HS-27A (cell line): ENCODE results near the gene SIRT4.
"Not testable (repeated sequence)": the region's sequence is repeated elsewhere in the genome, so short reads cannot be mapped to it uniquely, and the experiment has no call there.

Experiments
- DNase-seq: peaks from one replicate; pipeline ENCODE4 v3.0.0-alpha.2; 2012; ENCODE audit warnings: low read depth, missing footprints

Gene SIRT4

DNA sequence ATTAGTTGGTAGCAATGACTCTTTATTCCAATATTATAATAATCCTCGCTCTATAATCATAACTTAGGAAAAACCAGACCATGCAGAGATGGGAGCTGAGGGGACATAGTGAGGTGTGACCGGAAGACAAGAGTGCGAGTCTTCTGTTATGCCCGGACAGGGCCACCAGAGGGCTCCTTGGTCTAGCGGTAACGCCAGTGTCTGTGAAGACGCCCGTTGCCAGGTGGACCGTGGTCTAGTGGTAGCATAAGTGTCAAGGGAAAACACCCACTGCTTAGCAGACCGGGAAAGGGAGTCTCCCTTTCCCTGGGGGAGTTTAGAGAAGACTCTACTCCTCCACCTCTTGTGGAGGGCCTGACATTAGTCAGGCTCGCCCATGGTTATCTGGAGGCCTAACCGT is 33.3 kb downstream of the SIRT4 start:
- not testable (repeated sequence) for DNase-seq

- not testable (repeated sequence) for DNase-seq
Measured at GRCh38 chr12:120336392-120336791, 34.3 kb downstream of the SIRT4 start.

- DNase-seq, result no peak
Measured at GRCh38 chr12:120337730-120338129, 35.6 kb downstream of the SIRT4 start.

DNA sequence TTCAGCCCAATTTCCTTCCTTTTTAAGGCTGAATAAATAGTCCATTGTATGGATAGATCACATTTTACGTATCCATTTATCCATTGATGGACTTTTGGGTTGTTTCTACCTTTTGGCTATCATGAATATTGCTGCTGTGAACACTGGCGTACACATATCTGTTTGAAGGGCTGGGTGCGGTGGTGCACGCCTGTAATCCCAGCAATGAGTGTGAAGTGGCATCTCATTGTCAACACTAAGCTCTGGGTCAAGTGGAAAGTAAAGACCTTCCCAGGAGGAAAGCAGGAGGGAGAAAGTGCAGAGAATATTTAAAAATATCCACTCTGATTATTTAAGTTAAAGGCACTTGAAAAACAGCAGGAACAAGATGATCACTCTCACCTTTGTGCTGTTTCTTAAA is 37.1 kb downstream of the SIRT4 start:
- DNase-seq, result no peak

GRCh38 chr12:120342175-120343038 is 40.3 kb downstream of the SIRT4 start:
- DNase-seq, result no peak

DNA sequence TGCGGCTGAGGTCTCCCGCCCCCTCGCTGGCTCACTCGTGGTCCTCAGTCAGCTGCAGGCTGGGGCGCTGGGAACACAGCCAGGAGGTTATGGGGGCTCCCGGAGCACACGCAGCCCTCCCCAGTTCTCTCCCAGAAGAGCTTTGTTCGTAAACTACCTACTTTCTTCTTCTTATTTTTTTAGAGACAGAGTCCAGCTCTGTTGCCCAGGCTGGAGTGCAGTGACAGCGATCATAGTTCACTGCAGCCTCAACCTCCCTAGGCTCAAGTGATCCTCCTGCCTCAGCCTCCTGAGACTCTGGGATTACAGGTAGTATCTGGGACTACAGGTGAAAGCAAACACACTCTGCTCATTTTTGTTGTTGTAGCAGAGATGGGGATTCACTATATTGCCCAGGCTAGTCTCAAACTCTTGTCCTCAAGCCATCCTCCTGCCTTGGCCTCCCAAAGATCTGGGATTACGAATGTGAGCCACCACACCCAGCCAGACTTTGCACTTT is 41.0 kb downstream of the SIRT4 start:
- no peak for DNase-seq

DNA sequence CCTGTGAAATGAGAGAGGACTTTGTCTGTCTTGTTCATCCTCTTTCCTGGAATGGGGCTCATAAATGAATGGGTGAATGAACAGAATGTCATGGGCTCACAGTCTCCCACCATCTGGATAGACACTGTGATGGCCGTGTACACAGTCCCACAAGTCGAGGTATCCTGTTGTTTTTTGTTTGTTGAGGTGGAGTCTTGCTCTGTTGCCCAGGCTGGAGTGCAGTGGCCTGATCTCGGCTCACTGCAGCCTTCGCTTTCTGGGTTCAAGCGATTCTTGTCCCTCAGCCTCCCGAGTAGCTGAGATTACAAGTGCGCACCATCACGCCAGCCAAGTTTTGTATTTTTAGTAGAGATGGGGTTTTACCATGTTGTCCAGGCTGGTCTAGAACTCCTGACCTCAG is 41.6 kb downstream of the SIRT4 start:
- no peak for DNase-seq

GRCh38 chr12:120346031-120346430 is 43.9 kb downstream of the SIRT4 start:
- no peak for DNase-seq

GRCh38 chr12:120346681-120347080 is 44.6 kb downstream of the SIRT4 start:
- DNase-seq, result no peak

DNA sequence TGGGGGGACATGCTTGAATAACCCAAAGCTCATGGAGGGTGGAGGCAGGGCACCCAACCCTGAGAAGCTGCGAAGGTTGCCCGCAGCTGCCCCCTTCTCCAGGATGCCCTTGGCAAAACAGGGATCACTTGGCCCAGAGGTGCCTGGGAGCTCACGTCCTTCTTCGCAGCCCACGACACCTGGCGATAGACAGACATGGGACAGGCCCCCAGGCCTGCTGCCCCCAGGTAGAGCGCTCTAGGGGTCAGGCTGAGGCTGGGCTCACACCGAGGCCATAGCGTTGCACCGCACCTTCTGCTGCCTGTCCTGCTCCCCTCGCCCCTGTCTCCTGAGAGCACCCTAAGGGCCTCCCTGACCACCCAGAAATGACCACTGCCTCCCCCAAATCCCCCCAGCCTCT is 45.6 kb downstream of the SIRT4 start:
- DNase-seq, result no peak

DNA sequence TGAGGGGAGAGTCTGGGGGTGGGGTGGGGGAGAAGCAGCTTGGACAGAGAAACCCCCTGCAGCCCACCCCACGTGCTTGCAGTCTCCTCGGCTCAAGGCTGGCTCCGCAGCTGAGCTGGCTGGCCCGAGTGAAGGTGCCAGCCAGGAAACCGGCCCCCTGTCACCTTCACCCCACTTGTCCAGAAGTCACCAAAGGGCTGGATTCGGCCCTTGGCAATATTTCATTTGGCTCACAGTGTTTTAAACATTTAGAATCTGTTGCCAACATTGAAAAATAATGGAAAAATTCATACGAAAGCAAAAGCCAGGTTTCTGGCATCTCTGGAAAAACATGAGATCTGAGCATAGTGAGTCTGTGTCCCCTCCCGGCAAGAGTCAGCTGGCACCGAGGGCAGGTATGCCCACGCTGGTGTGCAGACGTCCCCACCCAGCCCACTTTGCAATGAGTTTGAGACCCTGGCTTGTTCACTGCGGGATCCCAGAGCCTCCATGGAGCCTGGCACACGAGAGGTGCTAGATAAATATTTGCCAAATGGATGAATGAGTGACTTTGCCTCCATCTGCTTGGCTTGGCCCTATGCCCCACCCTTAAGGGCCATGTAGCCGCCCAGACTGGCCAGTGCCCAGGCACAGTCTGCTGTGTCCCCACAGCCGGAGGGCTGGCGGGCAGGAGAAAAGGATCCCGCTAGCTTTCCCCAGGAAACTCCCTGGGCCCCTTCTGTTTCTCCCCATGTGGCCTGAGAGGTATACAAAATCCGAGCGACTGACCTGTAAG is 48.6 kb downstream of the SIRT4 start:
- no peak for DNase-seq

GRCh38 chr12:120352117-120352516 is 50.0 kb downstream of the SIRT4 start:
- DNase-seq, result peak; percentile 48

GRCh38 chr12:120353136-120353535 is 51.0 kb downstream of the SIRT4 start:
- no peak for DNase-seq

DNA sequence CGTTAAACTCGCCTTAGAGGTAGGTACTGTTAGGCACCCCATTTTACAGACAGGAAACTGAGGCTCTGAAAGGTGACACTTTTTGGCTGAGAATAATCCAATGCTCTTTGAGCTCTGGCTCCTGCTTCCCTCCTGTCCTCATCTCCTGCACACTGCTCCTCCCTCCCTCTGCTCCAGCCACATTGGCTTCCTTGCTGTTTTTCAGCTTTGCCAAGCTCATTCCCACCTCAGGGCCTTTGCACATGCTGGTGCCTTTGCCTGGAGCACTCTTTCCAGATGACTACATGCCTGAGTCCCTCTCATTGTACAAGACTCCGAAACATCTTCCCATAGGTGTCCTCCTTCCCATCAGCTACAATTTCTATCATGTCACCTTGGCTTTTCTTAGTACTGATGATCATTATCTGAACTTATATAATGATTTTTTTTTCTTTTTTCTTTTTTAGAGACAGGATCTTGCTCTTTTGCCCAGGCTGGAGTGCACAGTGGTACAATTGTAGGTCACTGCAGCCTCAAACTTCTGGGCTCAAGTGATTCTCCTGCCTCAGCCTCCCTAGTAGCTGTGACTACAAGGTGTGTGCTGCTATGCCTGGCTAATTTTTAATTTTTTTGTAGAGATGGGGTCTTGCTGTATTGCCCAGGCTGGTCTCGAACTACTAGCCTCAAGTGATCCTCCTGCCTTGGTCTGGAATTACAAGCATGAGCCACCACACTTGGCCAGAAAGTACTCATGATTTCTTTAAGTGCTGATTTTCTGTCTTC is 51.6 kb downstream of the SIRT4 start:
- no peak for DNase-seq

GRCh38 chr12:120356567-120357030 is 54.5 kb downstream of the SIRT4 start:
- DNase-seq, result peak; percentile 77

GRCh38 chr12:120357104-120357503 is 55.0 kb downstream of the SIRT4 start:
- no peak for DNase-seq

DNA sequence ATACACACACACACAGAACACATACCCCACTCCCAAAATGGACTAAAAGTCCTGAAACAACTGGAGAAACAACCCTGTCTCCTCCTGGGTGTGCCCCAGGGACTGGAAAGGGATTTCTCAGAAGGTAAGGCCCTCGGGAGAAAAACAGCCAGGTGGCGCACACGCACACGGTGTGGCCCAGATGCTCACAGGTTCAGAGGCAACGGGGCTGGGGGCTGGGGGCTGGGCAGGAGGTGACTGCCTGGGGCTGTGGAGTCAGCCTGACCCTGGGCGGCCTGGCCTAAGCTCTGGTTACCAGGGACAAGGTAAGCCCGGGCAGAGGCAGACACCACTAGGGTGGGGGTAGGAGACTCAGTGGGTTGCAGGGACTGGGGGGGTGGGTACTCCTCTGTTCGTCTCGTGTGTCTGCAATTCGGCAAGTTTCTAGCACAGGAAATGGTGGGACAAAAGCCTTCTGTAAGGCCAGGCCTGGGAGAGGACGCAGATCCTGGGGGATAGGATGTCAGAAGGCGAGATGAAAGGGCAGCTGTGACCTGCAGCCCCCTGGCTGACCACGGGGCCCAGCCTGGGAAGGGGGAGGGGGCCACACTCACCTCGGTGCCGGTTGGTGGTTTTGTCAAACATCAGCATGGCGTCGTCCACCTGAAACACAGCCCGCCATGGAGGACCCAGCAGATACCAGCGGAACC is 56.4 kb downstream of the SIRT4 start:
- DNase-seq, result no peak

- DNase-seq, result no peak
Measured at GRCh38 chr12:120359128-120359527, 57.0 kb downstream of the SIRT4 start.

- DNase-seq, result no peak
Measured at GRCh38 chr12:120361506-120362208, 59.5 kb downstream of the SIRT4 start.
